IMR-90 (cell line): ENCODE data around the gene AGPS.

Source experiments
- BHLHE40 ChIP-seq: fragments of 150-350 bp; IDR thresholded peaks from 2 replicates; pipeline ENCODE4 v1.6.1; 2016; ENCODE audit warnings: mild to moderate bottlenecking, low read depth, low read length
- ELK1 ChIP-seq: fragments of 150-350 bp; IDR thresholded peaks from 2 replicates; pipeline ENCODE4 v1.6.1; 2016; ENCODE audit warnings: low read depth, mild to moderate bottlenecking, low read length, moderate library complexity, borderline replicate concordance
- MAZ ChIP-seq: IDR thresholded peaks from 2 replicates; pipeline ENCODE4 v1.6.1; 2012; ENCODE audit warnings: low read depth, mild to moderate bottlenecking, low read length, improper control_type of control experiment, moderate library complexity, borderline replicate concordance
- NFE2L2 ChIP-seq: fragments of 150-350 bp; IDR thresholded peaks from 2 replicates; pipeline ENCODE4 v1.6.1; 2016; ENCODE audit warnings: low read depth, mild to moderate bottlenecking, low read length
- POLR2A ChIP-seq: IDR thresholded peaks from 2 replicates; pipeline ENCODE4 v1.6.1; 2012; ENCODE audit warnings: mild to moderate bottlenecking, low read depth, low read length
- RAD21 ChIP-seq: IDR thresholded peaks from 2 replicates; pipeline ENCODE4 v1.6.1; 2012; ENCODE audit warnings: low read length, improper control_type of control experiment
- RCOR1 ChIP-seq: IDR thresholded peaks from 2 replicates; pipeline ENCODE4 v1.6.1; 2012; ENCODE audit warnings: mild to moderate bottlenecking, low read length, improper control_type of control experiment; ENCODE audit not compliant: insufficient replicate concordance
- SMC3 ChIP-seq: fragments of 150-350 bp; IDR thresholded peaks from 2 replicates; pipeline ENCODE4 v1.6.1; 2016; ENCODE audit warnings: low read depth, mild to moderate bottlenecking, antibody characterized with exemption, low read length, moderate library complexity
- TF ChIP-seq, protein P1 (sequence below): conservative IDR thresholded peaks from 2 replicates; pipeline ENCODE4 v1.5.1; 2012; ENCODE audit warnings: mild to moderate bottlenecking, low read depth, low read length, improper control_type of control experiment

DNA sequence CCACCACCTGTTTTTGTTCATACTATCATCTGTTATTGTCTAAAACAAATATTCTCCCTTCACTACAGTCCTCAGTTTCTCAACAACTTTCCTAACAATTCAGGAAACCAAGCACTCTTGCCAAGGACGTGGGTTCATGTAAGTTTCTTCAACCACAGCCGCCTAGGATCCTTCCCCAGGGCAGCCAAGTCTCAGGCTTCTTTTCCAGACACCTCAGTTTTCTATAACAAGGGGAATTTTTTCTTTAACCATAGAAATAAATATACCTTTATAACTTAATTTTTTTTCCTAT lies 39.4 kb upstream of the AGPS start:
- no peak for TF ChIP-seq SMC3
- TF ChIP-seq, protein P1, sequence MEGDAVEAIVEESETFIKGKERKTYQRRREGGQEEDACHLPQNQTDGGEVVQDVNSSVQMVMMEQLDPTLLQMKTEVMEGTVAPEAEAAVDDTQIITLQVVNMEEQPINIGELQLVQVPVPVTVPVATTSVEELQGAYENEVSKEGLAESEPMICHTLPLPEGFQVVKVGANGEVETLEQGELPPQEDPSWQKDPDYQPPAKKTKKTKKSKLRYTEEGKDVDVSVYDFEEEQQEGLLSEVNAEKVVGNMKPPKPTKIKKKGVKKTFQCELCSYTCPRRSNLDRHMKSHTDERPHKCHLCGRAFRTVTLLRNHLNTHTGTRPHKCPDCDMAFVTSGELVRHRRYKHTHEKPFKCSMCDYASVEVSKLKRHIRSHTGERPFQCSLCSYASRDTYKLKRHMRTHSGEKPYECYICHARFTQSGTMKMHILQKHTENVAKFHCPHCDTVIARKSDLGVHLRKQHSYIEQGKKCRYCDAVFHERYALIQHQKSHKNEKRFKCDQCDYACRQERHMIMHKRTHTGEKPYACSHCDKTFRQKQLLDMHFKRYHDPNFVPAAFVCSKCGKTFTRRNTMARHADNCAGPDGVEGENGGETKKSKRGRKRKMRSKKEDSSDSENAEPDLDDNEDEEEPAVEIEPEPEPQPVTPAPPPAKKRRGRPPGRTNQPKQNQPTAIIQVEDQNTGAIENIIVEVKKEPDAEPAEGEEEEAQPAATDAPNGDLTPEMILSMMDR, result no peak
- TF ChIP-seq RAD21, result no peak
- no peak for TF ChIP-seq RCOR1
- TF ChIP-seq POLR2A, result no peak
- no peak for TF ChIP-seq BHLHE40
- no peak for TF ChIP-seq MAZ
- TF ChIP-seq NFE2L2, result no peak
- no peak for TF ChIP-seq ELK1
